Frontal cortex (tissue), 4 donors: ENCODE measurements around the gene PLCL1. TPM values are rescaled to one million over a fixed set of nuclear protein-coding genes. Genes with fewer than 3 reads are reported as not detected.

Experiments used
- DNase-seq, 2 donors: peaks; one replicate each; pipeline ENCODE4 v3.0.0; 2012; ENCODE audit warnings: low spot score in 2 of 2
- FAIRE-seq: peaks from 2 replicates; lab custom pipeline; 2012; peaks lifted over from hg19 to GRCh38; lab: Jason Lieb, UNC
- total RNA-seq: library from RNA; depleted of rRNA; stranded (reverse); fragments of >200 nt; gene quantifications from one replicate; pipeline ENCODE4 v1.2.3, GENCODE V29; 2014
- donor health status: control.
- donor health status: control.
- donor health status: control.

The PLCL1 gene
- total RNA-seq, 1 donor from 2014 or later = 32.6 TPM

GRCh38 chr2:197877038-197877437 lies 72.6 kb downstream of the PLCL1 start:
- FAIRE-seq (no peak), DNase-seq (no peak)

DNA sequence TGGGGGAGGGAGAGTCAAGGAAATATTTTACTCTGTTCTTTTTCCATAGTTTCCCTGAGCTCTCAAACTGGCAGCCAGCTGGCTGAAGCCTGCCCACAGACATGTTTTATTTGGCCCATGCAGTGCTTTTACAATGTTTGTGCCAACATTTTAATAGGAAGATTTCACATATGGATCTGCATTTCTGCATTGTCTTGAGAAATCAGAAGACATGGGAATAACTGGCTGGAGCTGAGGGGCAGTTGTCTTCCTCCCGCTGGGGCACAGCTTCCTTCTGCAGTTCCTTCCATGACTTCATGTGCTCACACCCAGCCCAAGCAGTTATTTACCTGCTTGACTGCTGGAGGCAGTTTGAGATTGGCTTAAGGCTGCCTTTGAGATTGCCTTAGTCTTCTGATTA lies 74.4 kb downstream of the PLCL1 start:
- no peak for FAIRE-seq
- DNase-seq = no peak

DNA sequence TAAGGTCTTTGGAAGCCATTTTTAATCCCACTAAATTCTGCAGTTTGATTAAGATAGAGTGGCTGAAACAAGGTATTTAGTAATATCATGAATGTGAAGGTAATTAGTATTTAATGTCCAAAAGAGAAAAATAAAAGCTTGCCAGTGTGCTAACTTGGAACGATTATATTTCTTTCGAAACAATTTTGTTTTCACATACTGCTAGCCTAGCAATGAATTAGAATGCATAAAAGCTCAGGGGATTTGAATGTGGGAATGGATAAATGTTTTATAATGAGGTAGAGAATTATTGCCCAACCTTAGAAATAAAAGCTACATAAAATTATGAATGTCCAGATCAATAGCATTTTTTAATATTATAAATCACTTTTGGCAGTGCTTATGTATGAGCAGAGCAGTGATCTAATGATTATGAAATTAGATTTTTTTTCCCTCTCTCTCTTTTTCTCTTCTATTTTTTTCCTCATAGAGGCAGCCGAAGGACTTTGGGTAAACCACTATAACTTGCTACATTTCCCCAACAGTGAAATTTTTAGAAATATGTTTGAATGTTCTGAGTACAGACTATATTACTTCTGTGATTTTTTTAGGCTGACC lies 75.5 kb downstream of the PLCL1 start:
- DNase-seq (no peak), FAIRE-seq (no peak)

- DNase-seq = no peak
- no peak for FAIRE-seq
Observed at GRCh38 chr2:197883354-197884032, 79.1 kb downstream of the PLCL1 start.

DNA sequence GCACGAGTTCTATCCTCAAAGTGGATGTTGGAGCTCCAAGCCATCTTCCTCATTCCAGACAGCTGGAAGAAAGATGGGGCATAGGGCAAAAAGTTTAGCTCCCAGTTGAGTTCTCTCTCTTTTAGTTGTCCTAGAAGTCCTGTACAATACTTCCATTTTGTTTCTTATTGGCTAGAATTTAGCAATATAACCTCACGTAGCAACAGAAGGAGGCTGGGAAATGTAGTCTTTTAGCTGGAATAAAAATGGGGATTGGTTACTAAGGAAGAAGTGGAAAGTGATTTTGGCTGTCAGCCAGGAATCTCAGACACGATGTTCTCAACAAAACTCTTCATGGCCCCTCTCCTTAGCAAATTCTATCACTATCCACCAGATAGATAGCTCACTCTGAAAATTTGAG lies 79.9 kb downstream of the PLCL1 start:
- FAIRE-seq (no peak), DNase-seq (no peak)

- FAIRE-seq (no peak), DNase-seq (no peak)
Observed at GRCh38 chr2:197885126-197885525, 80.7 kb downstream of the PLCL1 start.

DNA sequence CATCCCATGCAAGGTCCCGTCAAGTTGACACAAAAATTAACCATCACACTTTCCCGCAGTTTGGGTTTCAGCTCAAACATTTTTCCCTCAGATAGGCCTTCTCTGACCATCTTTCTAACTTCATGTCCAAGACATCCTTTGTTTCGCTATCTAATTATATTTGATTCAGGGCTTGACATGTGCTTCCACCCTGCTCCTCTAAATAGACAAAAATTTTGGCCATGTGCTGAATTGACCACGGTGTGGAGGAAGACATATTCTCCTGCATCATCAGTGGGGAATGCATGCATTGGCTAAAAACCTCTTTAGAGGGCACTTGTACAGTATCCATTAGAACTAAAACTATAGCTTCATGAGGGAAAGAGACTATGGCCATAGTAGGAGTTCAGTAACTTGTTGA lies 81.2 kb downstream of the PLCL1 start:
- FAIRE-seq = no peak
- DNase-seq = no peak

- DNase-seq = no peak
- no peak for FAIRE-seq
Observed at GRCh38 chr2:197888321-197888720, 83.9 kb downstream of the PLCL1 start.

DNA sequence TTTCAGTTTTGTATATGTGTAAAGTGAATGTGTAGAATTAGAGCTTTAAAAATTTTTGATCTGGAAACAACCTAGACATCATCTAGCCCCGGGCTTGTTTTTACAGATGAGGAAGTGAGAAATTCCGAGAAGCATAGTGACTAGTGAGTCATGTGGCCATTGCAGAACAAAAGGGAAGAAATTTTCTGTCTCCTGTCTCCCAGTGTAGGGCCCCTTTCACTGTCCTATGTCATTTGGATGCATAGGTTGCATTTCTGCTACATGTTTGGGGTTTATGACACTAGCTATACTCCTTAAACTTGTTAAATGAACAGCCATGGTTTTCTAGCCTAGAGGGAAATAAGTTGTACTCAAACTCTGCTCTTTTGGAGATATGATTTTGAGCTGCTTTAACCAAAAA lies 84.6 kb downstream of the PLCL1 start:
- no peak for FAIRE-seq
- DNase-seq = no peak

DNA sequence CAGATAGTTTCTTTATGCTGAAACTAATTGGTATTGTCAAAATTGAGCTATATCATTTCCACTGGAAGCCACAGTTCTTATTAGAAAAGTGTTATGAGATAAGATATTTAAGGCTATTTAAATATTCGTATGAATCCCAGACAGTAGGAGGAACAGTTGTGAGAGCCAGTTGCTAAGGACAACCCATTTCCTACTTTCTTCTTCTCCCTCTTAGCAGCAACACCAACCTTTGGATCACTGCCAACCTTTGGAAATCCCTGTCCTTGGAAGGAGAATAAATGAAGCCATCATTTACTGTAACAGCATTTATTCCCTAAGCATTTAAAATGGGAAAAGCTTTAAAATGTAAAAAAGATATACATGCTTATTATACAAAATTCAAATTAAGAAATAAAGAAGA lies 85.8 kb downstream of the PLCL1 start:
- DNase-seq (no peak), FAIRE-seq (no peak)

DNA sequence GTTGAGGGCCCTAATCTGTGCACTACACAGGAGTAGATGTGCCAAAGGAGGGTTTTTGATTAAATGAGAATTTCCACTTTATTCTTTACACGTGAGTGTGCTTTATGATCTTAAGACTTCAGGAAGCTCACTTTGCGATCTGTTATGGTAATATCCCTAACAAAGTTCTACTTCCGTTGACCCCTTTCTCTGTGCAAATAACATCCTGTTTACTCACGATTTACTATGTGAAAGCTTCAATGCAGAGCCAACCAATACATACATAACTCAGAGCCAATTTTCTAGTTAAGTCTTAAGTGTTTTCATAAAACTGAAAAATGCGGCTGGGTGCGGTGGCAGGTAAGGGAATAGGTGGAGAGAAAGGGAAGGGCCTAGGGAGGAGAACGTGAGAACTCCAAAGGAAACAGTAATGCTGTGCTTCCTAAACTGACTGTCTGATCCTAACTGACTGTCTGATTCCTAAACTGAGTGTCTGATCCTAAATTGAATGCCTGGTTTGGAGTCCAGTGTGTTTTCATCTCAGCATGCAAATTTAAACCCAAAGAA lies 87.6 kb downstream of the PLCL1 start:
- FAIRE-seq (no peak), DNase-seq (no peak)

DNA sequence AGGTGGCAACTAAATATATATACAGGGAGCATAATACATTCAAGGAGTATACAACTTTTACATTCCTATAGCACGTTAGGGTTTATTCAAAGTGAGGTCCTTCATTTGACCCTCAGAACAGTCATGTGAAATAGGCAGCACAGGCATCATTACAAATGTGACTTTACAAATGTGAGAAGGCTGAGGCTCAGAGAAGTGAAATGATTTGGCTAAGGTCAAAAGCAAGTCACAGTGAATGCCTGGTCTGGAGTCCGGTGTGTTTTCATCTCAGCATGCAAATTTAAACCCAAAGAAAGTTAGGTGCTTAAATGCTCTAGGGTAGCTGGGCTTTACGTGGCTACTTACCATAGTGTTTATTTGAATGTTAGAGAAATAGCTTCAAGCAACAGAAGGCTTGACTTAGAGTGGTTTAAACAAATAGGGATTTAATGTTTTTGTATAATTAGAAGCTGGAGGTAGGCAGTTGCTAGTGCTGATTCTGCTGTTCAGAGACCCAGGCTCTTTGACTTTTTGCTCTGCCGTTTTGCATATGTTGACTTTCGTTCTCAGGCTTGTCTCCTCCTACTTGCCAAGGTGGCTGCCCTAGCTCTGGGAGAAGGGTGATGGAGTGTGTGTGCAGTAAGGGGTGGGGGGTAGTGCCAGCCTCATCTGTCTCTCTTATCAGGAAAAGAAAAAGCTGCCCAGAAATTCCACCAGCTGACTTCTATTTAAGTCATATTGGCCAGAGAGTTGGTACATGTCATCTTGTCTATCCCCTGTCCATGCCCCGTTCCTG lies 89.2 kb downstream of the PLCL1 start:
- no peak for FAIRE-seq
- no peak for DNase-seq

GRCh38 chr2:197894751-197895274 lies 90.4 kb downstream of the PLCL1 start:
- no peak for FAIRE-seq
- no peak for DNase-seq

DNA sequence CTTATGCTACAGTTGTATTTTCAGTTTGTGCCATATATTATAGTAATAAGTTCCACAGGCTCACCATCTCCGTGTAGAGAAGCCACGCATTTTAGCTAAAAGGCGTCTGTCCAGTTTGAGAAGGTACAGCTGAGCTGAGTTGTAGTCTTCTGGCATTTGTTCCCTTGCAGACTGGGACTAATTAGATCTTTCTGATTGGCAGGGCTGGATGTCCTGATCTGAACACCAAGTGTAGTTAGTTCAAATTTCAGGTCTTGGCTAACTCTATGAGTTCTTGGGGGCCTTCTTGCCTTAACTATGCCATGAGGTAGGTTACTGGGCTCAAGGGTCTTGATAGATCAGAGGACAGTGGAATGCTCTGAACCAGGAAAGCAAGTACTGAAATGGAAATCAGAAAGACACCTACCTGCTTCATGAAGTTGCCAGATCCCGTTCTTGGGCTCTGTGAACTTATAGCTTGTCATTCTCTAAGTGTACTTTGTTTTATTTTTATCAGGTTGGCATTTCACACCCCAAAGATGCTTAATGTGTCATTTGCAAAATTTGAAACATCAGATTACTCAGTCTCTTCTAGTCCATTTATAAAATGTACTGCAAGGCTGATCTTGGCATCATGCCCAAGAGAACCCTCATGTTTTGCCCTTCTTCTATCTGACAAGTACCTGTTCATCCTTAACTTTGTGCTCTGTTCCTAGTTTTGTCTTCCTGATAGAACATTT lies 93.7 kb downstream of the PLCL1 start:
- no peak for FAIRE-seq
- no peak for DNase-seq

- DNase-seq (no peak), FAIRE-seq (no peak)
Observed at GRCh38 chr2:197904446-197904845, 100.1 kb downstream of the PLCL1 start.

DNA sequence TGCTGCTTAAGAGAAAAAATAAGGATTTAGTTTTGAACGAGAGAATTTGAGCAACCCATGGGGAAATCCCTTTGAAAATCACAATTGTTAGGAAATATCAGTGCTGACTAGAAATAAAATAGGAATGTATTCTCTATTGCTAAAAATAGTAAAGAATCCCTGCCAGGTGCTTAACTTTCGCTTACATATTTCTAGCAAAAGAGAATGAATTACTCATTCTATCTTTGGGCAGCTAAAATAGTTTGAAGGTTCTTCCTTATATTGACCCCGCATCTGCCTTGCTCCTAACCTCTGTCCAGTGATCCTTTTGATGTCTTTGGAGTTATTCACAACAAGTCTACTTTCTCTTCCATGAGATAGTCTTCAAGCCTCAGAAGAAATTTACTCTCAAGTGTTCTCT lies 103.8 kb downstream of the PLCL1 start:
- no peak for FAIRE-seq
- DNase-seq = no peak

GRCh38 chr2:197908990-197909776 lies 104.8 kb downstream of the PLCL1 start:
- DNase-seq (no peak), FAIRE-seq (no peak)

- DNase-seq (no peak), FAIRE-seq (no peak)
Observed at GRCh38 chr2:197911667-197912066, 107.3 kb downstream of the PLCL1 start.

GRCh38 chr2:197913084-197913483 lies 108.7 kb downstream of the PLCL1 start:
- DNase-seq (no peak), FAIRE-seq (no peak)
